Activated CD8-positive, alpha-beta T cell treated with anti-CD3 and anti-CD28 coated beads for 36 hours (primary cell): ENCODE data around the gene DGKZ. TPM values are rescaled to one million over a fixed set of nuclear protein-coding genes. Genes with fewer than 3 reads are reported as not detected.
"Not testable (repeated sequence)": the region's sequence is repeated elsewhere in the genome, so short reads cannot be mapped to it uniquely, and the experiment has no call there.

Experiments
- ATAC-seq: fragments of 200-7000 bp; cut with Tn5 transposase; one replicate; pipeline ENCODE4 v1.10.0; 2021; ENCODE audit warnings: mild to moderate bottlenecking, moderate library complexity
- CTCF ChIA-PET: fragments of 350-600 bp; sonication (Branson Sonifier 250); formaldehyde crosslinking; loops from one replicate; lab custom pipeline; 2021; ENCODE audit warnings: antibody characterized with exemption; lab: Charles Lee
- POLR2A ChIA-PET: fragments of 350-600 bp; sonication (Branson Sonifier 250); formaldehyde crosslinking; loops from one replicate; lab custom pipeline; 2021; ENCODE audit warnings: antibody characterized with exemption; lab: Charles Lee
- DNase-seq: peaks from one replicate; pipeline ENCODE4 v3.0.0-alpha.2; 2020
- H3K27ac Mint-ChIP-seq: one replicate; pipeline ENCODE4 v1.8.0; 2021; ENCODE audit warnings: mild to moderate bottlenecking, mixed read lengths
- H3K27me3 Mint-ChIP-seq: one replicate; pipeline ENCODE4 v1.8.0; 2021; ENCODE audit warnings: mixed read lengths
- H3K36me3 Mint-ChIP-seq: one replicate; pipeline ENCODE4 v1.8.0; 2021; ENCODE audit warnings: low read depth, mixed read lengths
- H3K4me1 Mint-ChIP-seq: one replicate; pipeline ENCODE4 v1.8.0; 2021; ENCODE audit warnings: low read depth, mixed read lengths
- H3K4me3 Mint-ChIP-seq: one replicate; pipeline ENCODE4 v1.8.0; 2021; ENCODE audit warnings: mild to moderate bottlenecking, moderate library complexity, mixed read lengths
- H3K9me3 Mint-ChIP-seq: one replicate; pipeline ENCODE4 v1.8.0; 2021; ENCODE audit warnings: mixed read lengths
- CTCF ChIP-seq: fragments of 200-600 bp; IDR thresholded peaks from one replicate; pipeline ENCODE4 v1.8.0; 2022; ENCODE audit warnings: antibody characterized with exemption, mild to moderate bottlenecking
- intact Hi-C: fragments of 100-400 bp; cut with micrococcal nuclease; formaldehyde crosslinking; loops from one replicate; pipeline ENCODE4 v1.10.0; 2022
- total RNA-seq, 2 experiments: library from RNA; stranded (reverse); gene quantifications; one replicate each; pipeline ENCODE4 v1.2.3, GENCODE V29; 2021

Gene DGKZ
- total RNA-seq, 2 experiments from 2014 or later, result 94.4 to 94.9 TPM

GRCh38 chr11:46372086-46372485 is 24.8 kb downstream of the DGKZ start:
- no peak for TF ChIP-seq CTCF
- Mint-ChIP-seq H3K9me3 (no peaks in the 10 kb centered on the region), H3K27me3 (no peaks in the 10 kb centered on the region), H3K4me3 (no peak overlapping the region), H3K36me3 (peaks cover 24% of the 10 kb centered on the region), H3K27ac (no peak overlapping the region), H3K4me1 (peaks cover 13% of the 10 kb centered on the region)
- no peak for ATAC-seq
- CTCF ChIA-PET, result interaction anchor here (1.2 to 17.8 kb wide), 2 partner anchors 17 to 20 kb away, joined by 4 to 480 read pairs; partner anchors contain the start of gene DGKZ
- no peak for DNase-seq
- intact Hi-C loops, result no loop called here
- POLR2A ChIA-PET, result interaction anchor here (0.7 kb wide), 1 partner anchor 11 kb away, joined by 4 read pairs; no protein-coding TSS in a partner anchor

- H3K4me1 Mint-ChIP-seq, H3K27ac Mint-ChIP-seq, H3K27me3 Mint-ChIP-seq, intact Hi-C loops, H3K4me3 Mint-ChIP-seq, ATAC-seq, H3K9me3 Mint-ChIP-seq, DNase-seq: not testable (repeated sequence)
- CTCF ChIA-PET, result interaction anchor here (1.2 to 17.8 kb wide), 2 partner anchors 17 to 21 kb away, joined by 4 to 480 read pairs; partner anchors contain the start of gene DGKZ
- POLR2A ChIA-PET, result interaction anchor here (0.7 kb wide), 1 partner anchor 11 kb away, joined by 4 read pairs; no protein-coding TSS in a partner anchor
- H3K36me3 Mint-ChIP-seq, result peaks cover 28% of the 10 kb centered on the region
Measured at GRCh38 chr11:46372501-46372900, 25.2 kb downstream of the DGKZ start.

GRCh38 chr11:46373787-46374740 is 26.8 kb downstream of the DGKZ start:
- POLR2A ChIA-PET, result no interaction called here
- Mint-ChIP-seq H3K27me3 (no peaks in the 10 kb centered on the region), H3K36me3 (peaks cover 30% of the 10 kb centered on the region), H3K4me1 (peaks cover 6% of the 10 kb centered on the region), H3K9me3 (no peaks in the 10 kb centered on the region), H3K27ac (no peak overlapping the region), H3K4me3 (no peak overlapping the region)
- intact Hi-C loops, result no loop called here
- CTCF ChIA-PET, result interaction anchor here (17.8 kb wide), 1 partner anchor 22 kb away, joined by 480 read pairs; the partner anchor contains the start of gene DGKZ
- ATAC-seq (no peak), DNase-seq (no peak)
- no peak for TF ChIP-seq CTCF

GRCh38 chr11:46374815-46375214 is 27.6 kb downstream of the DGKZ start:
- TF ChIP-seq CTCF, result no peak
- no peak overlapping the region for H3K27ac Mint-ChIP-seq
- no peaks in the 10 kb centered on the region for H3K27me3 Mint-ChIP-seq

GRCh38 chr11:46375392-46376101 is 28.3 kb downstream of the DGKZ start:
- POLR2A ChIA-PET, result no interaction called here
- DNase-seq (no peak), ATAC-seq (no peak)
- Mint-ChIP-seq H3K9me3 (no peaks in the 10 kb centered on the region), H3K4me1 (peaks cover 9% of the 10 kb centered on the region), H3K27me3 (no peaks in the 10 kb centered on the region), H3K4me3 (no peak overlapping the region), H3K27ac (no peak overlapping the region), H3K36me3 (peaks cover 18% of the 10 kb centered on the region)
- TF ChIP-seq CTCF, result no peak
- intact Hi-C loops, result no loop called here
- CTCF ChIA-PET, result interaction anchor here (1.6 kb wide), 1 partner anchor 15 kb away, joined by 7 read pairs; no protein-coding TSS in a partner anchor

More at GRCh38 chr11:46374815-46375214, 27.6 kb downstream of the DGKZ start:
- no peaks in the 10 kb centered on the region for H3K9me3 Mint-ChIP-seq
- peaks cover 6% of the 10 kb centered on the region for H3K4me1 Mint-ChIP-seq
- CTCF ChIA-PET, result no interaction called here
- intact Hi-C loops, result no loop called here
- POLR2A ChIA-PET, result no interaction called here
- H3K4me3 Mint-ChIP-seq, result no peak overlapping the region
- peaks cover 24% of the 10 kb centered on the region for H3K36me3 Mint-ChIP-seq
- ATAC-seq (no peak), DNase-seq (no peak)
